Endometrium (tissue), 2 donors: Measurements from ENCODE around the gene CALML6.
"Not testable (repeated sequence)": the region's sequence is repeated elsewhere in the genome, so short reads cannot be mapped to it uniquely, and the experiment has no call there.

Experiments
- FAIRE-seq: peaks from 2 replicates; lab custom pipeline; 2012; peaks lifted over from hg19 to GRCh38; lab: Jason Lieb, UNC
- donor health status: control.
- donor health status: control.

Gene CALML6

GRCh38 chr1:1914971-1915692 lies at the start of gene CALML6:
CALML6 (plus strand) TSS chr1:1915260; CDS start chr1:1915281, 21 bp downstream.
- FAIRE-seq = no peak

- no peak for FAIRE-seq
Observed at GRCh38 chr1:1867164-1867563, 47.9 kb upstream of the CALML6 start.

GRCh38 chr1:1869469-1869868 lies 45.6 kb upstream of the CALML6 start:
- no peak for FAIRE-seq

- no peak for FAIRE-seq
Observed at GRCh38 chr1:1872329-1872994, 42.6 kb upstream of the CALML6 start.

- FAIRE-seq = no peak
Observed at GRCh38 chr1:1873186-1873585, 41.9 kb upstream of the CALML6 start.

GRCh38 chr1:1874901-1875300 lies 40.2 kb upstream of the CALML6 start:
- FAIRE-seq = no peak

GRCh38 chr1:1875932-1876331 lies 39.1 kb upstream of the CALML6 start:
- no peak for FAIRE-seq

GRCh38 chr1:1876335-1876930 lies 38.6 kb upstream of the CALML6 start:
- no peak for FAIRE-seq

GRCh38 chr1:1877865-1878436 lies 37.1 kb upstream of the CALML6 start:
- FAIRE-seq = no peak

- no peak for FAIRE-seq
Observed at GRCh38 chr1:1879942-1880341, 35.1 kb upstream of the CALML6 start.

- no peak for FAIRE-seq
Observed at GRCh38 chr1:1880617-1881312, 34.3 kb upstream of the CALML6 start.

GRCh38 chr1:1881727-1882126 lies 33.3 kb upstream of the CALML6 start:
- no peak for FAIRE-seq

- FAIRE-seq = no peak
Observed at GRCh38 chr1:1883092-1883873, 31.8 kb upstream of the CALML6 start.

GRCh38 chr1:1883890-1884289 lies 31.2 kb upstream of the CALML6 start:
- FAIRE-seq = not testable (repeated sequence)

GRCh38 chr1:1889090-1889750 lies 25.8 kb upstream of the CALML6 start:
- FAIRE-seq = peak; percentile 15

GRCh38 chr1:1889847-1890505 lies 25.1 kb upstream of the CALML6 start:
- no peak for FAIRE-seq

GRCh38 chr1:1890506-1891348 lies 24.3 kb upstream of the CALML6 start, which contains the start of gene GNB1:
GNB1 (minus strand) TSS chr1:1891087; CDS start chr1:1825453, 65,634 bp downstream.
- no peak for FAIRE-seq

- no peak for FAIRE-seq
Observed at GRCh38 chr1:1891349-1892078, 23.5 kb upstream of the CALML6 start.
